Head of caudate nucleus (tissue), 42 donors: ENCODE data around the gene NDUFS7.
A peak's percentile ranks its signal among the peaks of the same experiment; 100 is the strongest.
"Not testable (repeated sequence)": the region's sequence is repeated elsewhere in the genome, so short reads cannot be mapped to it uniquely, and the experiment has no call there.

ENCODE experiments used
- DNase-seq, 42 donors: peaks; one replicate each; pipeline versions ENCODE4 v3.0.0 to v3.0.0-alpha.2; 2020 to 2021; ENCODE audit warnings: mixed read lengths in 7 of 42
- intact Hi-C: fragments of 100-400 bp; cut with DNase I; formaldehyde crosslinking; loops from one replicate; pipeline ENCODE4 v1.15.0; 2022

Gene NDUFS7

GRCh38 chr19:1409204-1410005 lies 25.7 kb downstream of the NDUFS7 start:
- DNase-seq: no peak
- intact Hi-C loops: loop anchor here (5.0 kb wide), 1 partner anchor 33 kb away; no protein-coding TSS in a partner anchor

GRCh38 chr19:1410136-1410786 lies 26.6 kb downstream of the NDUFS7 start:
- DNase-seq: no peak
- intact Hi-C loops: no loop called here

- intact Hi-C loops: no loop called here
- no peak for DNase-seq
These were observed 27.1 kb downstream of the NDUFS7 start for GRCh38 chr19:1410789-1411188.

- peak; percentile 77 to 98 (median 93) for DNase-seq
- intact Hi-C loops: no loop called here
These were observed 27.8 kb downstream of the NDUFS7 start for GRCh38 chr19:1411255-1412191.

- intact Hi-C loops: no loop called here
- DNase-seq: no peak
These were observed 28.7 kb downstream of the NDUFS7 start for GRCh38 chr19:1412323-1412923.

- intact Hi-C loops: no loop called here
- DNase-seq: no peak
These were observed 29.5 kb downstream of the NDUFS7 start for GRCh38 chr19:1412995-1413800.

- intact Hi-C loops: no loop called here
- DNase-seq: peak in 2 of 42 donors; percentile 22 to 58
These were observed 32.5 kb downstream of the NDUFS7 start for GRCh38 chr19:1416014-1416841.

- DNase-seq: peak in 15 of 42 donors; percentile 36 to 77 (median 58)
- intact Hi-C loops: no loop called here
These were observed 33.4 kb downstream of the NDUFS7 start for GRCh38 chr19:1417145-1417544.

- DNase-seq: peak in 5 of 42 donors; percentile 24 to 60 (median 40)
- intact Hi-C loops: no loop called here
These were observed 34.2 kb downstream of the NDUFS7 start for GRCh38 chr19:1417681-1418495.

GRCh38 chr19:1418496-1418775 lies 34.7 kb downstream of the NDUFS7 start:
- no peak for DNase-seq
- intact Hi-C loops: no loop called here

GRCh38 chr19:1418951-1419738 lies 35.4 kb downstream of the NDUFS7 start:
- intact Hi-C loops: no loop called here
- no peak for DNase-seq

GRCh38 chr19:1420085-1420484 lies 36.4 kb downstream of the NDUFS7 start:
- intact Hi-C loops, DNase-seq: not testable (repeated sequence)

- intact Hi-C loops: no loop called here
- no peak for DNase-seq
These were observed 36.9 kb downstream of the NDUFS7 start for GRCh38 chr19:1420590-1420989.

- intact Hi-C loops: no loop called here
- no peak for DNase-seq
These were observed 37.7 kb downstream of the NDUFS7 start for GRCh38 chr19:1421218-1421957.

GRCh38 chr19:1421958-1422305 lies 38.2 kb downstream of the NDUFS7 start:
- DNase-seq: no peak
- intact Hi-C loops: no loop called here
